ENCODE results near the gene SPINT2.

- no peak for TF ChIP-seq CTCF (IDR thresholded peaks at IDR 0.05)
- TF ChIP-seq EZH2 (IDR thresholded peaks at IDR 0.05; ENCODE audit: borderline replicate concordance, insufficient read depth, low read depth, low read length, poor library complexity, severe bottlenecking) = no peak
Observed at GRCh38 chr19:38306236-38306635, 41.9 kb downstream of the SPINT2 start.

Data from B cell (primary cell).